ENCODE data around the gene CD28.

The CD28 gene

GRCh38 chr2:203759690-203760365, 53.4 kb downstream of the CD28 start:
- H3K4me3 ChIP-seq (ENCODE audit: low read depth, low read length), result no peak overlapping the region
- in situ Hi-C loops (cut with HindIII; ENCODE audit: low sequenced_read_pairs), result no loop called here
- TF ChIP-seq, protein P1, sequence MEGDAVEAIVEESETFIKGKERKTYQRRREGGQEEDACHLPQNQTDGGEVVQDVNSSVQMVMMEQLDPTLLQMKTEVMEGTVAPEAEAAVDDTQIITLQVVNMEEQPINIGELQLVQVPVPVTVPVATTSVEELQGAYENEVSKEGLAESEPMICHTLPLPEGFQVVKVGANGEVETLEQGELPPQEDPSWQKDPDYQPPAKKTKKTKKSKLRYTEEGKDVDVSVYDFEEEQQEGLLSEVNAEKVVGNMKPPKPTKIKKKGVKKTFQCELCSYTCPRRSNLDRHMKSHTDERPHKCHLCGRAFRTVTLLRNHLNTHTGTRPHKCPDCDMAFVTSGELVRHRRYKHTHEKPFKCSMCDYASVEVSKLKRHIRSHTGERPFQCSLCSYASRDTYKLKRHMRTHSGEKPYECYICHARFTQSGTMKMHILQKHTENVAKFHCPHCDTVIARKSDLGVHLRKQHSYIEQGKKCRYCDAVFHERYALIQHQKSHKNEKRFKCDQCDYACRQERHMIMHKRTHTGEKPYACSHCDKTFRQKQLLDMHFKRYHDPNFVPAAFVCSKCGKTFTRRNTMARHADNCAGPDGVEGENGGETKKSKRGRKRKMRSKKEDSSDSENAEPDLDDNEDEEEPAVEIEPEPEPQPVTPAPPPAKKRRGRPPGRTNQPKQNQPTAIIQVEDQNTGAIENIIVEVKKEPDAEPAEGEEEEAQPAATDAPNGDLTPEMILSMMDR (IDR thresholded peaks at IDR 0.05; ENCODE audit: low read depth, low read length), result no peak
- DNase-seq (ENCODE audit: low read depth, low spot score), result peak; percentile 90

DNA sequence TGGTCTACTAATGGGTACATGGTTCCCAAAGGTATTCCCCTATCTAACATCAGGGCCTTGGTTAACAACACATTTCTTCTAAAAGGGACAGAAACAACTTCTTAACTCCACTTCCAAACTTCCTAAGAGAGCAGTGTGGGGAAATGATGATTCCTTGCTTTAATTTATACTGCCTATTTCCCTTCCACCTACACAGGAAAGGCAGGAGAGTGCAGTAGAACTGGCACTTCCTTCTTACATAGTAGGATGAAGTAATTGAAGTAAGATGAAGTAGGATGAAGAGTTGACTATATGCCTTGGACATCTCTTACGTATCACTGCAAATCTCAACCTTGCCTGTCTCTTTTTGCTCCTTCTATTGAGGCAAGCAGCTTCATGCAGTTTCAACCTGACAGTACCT, 54.7 kb downstream of the CD28 start:
- no peak overlapping the region for H3K4me3 ChIP-seq (ENCODE audit: low read depth, low read length)
- no peak for DNase-seq (ENCODE audit: low read depth, low spot score)
- TF ChIP-seq, protein P1 (IDR thresholded peaks at IDR 0.05; ENCODE audit: low read depth, low read length), result no peak
- in situ Hi-C loops (cut with HindIII; ENCODE audit: low sequenced_read_pairs), result no loop called here

DNA sequence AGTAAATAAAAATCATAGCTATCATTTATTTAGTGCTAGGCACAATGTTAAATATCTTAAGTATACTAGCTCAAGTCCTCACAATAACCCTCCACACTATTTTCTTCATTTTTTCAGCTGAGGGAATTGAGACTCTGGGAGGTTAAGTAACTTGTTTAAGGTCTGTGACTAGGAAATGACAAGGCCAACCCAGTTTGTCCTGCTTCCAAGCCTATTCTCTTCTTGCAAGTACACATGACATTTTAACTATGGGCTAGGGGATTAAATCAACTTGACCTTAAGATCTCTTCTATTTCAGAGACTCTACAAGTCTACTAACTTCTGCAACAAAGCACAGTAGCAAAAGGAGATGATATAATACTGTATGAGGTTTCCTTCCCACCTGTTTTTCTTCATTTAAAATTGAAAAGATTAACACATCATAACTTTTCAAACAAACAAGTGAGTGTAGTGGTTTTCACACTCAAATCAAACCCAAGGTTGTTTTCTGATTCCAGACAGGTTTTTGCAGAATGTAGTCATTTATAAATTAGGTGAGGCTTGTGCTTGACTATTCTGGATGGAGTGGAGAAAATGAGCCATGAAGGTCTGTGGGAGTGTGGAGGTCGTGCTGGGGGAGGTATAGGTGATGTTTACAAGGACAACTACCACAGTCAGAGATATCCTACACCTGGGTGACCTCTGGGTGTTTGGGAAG, 57.0 kb downstream of the CD28 start:
- in situ Hi-C loops (cut with HindIII; ENCODE audit: low sequenced_read_pairs), result no loop called here
- TF ChIP-seq, protein P1 (IDR thresholded peaks at IDR 0.05; ENCODE audit: low read depth, low read length), result no peak
- no peak for DNase-seq (ENCODE audit: low read depth, low spot score)
- no peak overlapping the region for H3K4me3 ChIP-seq (ENCODE audit: low read depth, low read length)

DNA sequence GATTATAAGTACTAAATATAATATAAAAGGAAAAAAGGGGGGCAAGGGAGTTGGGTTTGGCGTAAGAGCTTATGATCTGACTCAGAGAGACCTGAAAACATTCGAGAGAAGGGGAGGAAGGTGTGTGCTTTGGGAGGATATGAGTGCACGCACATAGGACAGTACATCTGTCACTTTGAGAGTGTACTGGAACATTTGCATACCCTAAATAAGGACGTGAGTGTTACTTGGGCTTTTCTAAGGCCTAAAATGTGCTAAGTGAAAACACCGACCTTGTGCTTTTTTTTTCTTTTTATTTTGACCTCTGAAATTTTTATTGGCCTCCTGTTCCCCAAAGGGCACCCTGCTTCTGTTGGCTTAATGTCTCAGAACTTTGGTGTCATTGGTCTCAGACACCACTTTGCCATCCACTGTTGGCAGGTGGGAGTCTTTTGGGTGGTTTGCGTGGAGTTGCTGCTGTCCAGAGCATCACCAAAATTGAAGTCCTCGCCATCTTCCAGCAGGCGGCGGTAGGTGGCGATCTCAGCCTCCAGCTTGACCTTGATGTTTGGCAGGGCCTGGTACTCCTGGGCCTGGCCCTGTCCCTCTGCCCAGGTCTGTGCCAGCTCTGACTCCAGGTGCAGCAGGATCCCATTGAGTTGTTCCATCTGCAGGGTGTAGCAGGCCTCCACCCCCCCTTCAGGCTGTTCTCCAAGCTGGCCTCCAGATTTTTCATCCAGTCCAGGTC, 57.7 kb downstream of the CD28 start:
- TF ChIP-seq, protein P1 (IDR thresholded peaks at IDR 0.05; ENCODE audit: low read depth, low read length), result no peak
- no peak overlapping the region for H3K4me3 ChIP-seq (ENCODE audit: low read depth, low read length)
- in situ Hi-C loops (cut with HindIII; ENCODE audit: low sequenced_read_pairs), result no loop called here
- no peak for DNase-seq (ENCODE audit: low read depth, low spot score)

GRCh38 chr2:203772456-203773165, 66.2 kb downstream of the CD28 start:
- in situ Hi-C loops (cut with HindIII; ENCODE audit: low sequenced_read_pairs), result no loop called here
- H3K4me3 ChIP-seq (ENCODE audit: low read depth, low read length), result no peak overlapping the region
- TF ChIP-seq, protein P1 (IDR thresholded peaks at IDR 0.05; ENCODE audit: low read depth, low read length), result no peak
- no peak for DNase-seq (ENCODE audit: low read depth, low spot score)

- no peak for DNase-seq (ENCODE audit: low read depth, low spot score)
- in situ Hi-C loops (cut with HindIII; ENCODE audit: low sequenced_read_pairs), result no loop called here
- H3K4me3 ChIP-seq (ENCODE audit: low read depth, low read length), result no peak overlapping the region
- TF ChIP-seq, protein P1 (IDR thresholded peaks at IDR 0.05; ENCODE audit: low read depth, low read length), result no peak
Observed at GRCh38 chr2:203774760-203775159, 68.3 kb downstream of the CD28 start.
